GM23248 (cell line): ENCODE data around the gene CHRM1. TPM values are rescaled to one million over a fixed set of nuclear protein-coding genes. Genes with fewer than 3 reads are reported as not detected.

Experiments
- DNase-seq: peaks from one replicate; pipeline ENCODE4 v3.0.0-alpha.2; 2015
- H2AFZ ChIP-seq: fragments of 200-600 bp; sonication (generic); 2 replicates; pipeline ENCODE4 v1.6.1; 2016; ENCODE audit warnings: antibody characterized with exemption
- H3F3A ChIP-seq: fragments of 200-600 bp; sonication (generic); 2 replicates; pipeline ENCODE4 v1.6.1; 2016; ENCODE audit warnings: mild to moderate bottlenecking, antibody characterized with exemption, mixed run types; ENCODE audit not compliant: insufficient read depth
- H3K27ac ChIP-seq: fragments of 200-600 bp; sonication (generic); 2 replicates; pipeline ENCODE4 v1.5.1; 2016; ENCODE audit warnings: mild to moderate bottlenecking
- H3K27me3 ChIP-seq: fragments of 200-600 bp; sonication (generic); replicated peaks from 2 replicates; pipeline ENCODE4 v1.6.1; 2016; ENCODE audit warnings: mild to moderate bottlenecking; ENCODE audit not compliant: insufficient read depth
- H3K36me3 ChIP-seq: fragments of 200-600 bp; sonication (generic); 2 replicates; pipeline ENCODE4 v1.6.1; 2016; ENCODE audit warnings: low read depth, mild to moderate bottlenecking
- H3K4me1 ChIP-seq: fragments of 200-600 bp; sonication (generic); 2 replicates; pipeline ENCODE4 v1.6.1; 2016; ENCODE audit warnings: mild to moderate bottlenecking; ENCODE audit not compliant: insufficient read depth
- H3K4me2 ChIP-seq: fragments of 200-600 bp; sonication (generic); one replicate; pipeline ENCODE4 v1.6.1; 2016; ENCODE audit warnings: mild to moderate bottlenecking; ENCODE audit not compliant: unreplicated experiment
- H3K4me3 ChIP-seq: fragments of 200-600 bp; sonication (generic); 2 replicates; pipeline ENCODE4 v1.5.1; 2016; ENCODE audit warnings: mild to moderate bottlenecking
- H3K79me2 ChIP-seq: fragments of 200-600 bp; sonication (generic); 2 replicates; pipeline ENCODE4 v1.6.1; 2016; ENCODE audit warnings: mild to moderate bottlenecking; ENCODE audit not compliant: insufficient read depth
- H3K9ac ChIP-seq: fragments of 200-600 bp; sonication (generic); 2 replicates; pipeline ENCODE4 v1.6.1; 2016; ENCODE audit warnings: mild to moderate bottlenecking
- H3K9me2 ChIP-seq: fragments of 200-600 bp; sonication (generic); 2 replicates; pipeline ENCODE4 v1.6.1; 2016; ENCODE audit warnings: mixed run types, mild to moderate bottlenecking, moderate library complexity; ENCODE audit not compliant: insufficient read depth
- H3K9me3 ChIP-seq: fragments of 200-600 bp; sonication (generic); one replicate; pipeline ENCODE4 v1.6.1; 2017; ENCODE audit warnings: low read depth
- H4K20me1 ChIP-seq: fragments of 200-600 bp; sonication (generic); 2 replicates; pipeline ENCODE4 v1.6.0; 2016; ENCODE audit not compliant: insufficient read depth
- EZH2 ChIP-seq: fragments of 200-600 bp; sonication (generic); IDR thresholded peaks from 2 replicates; pipeline ENCODE4 v1.6.1; 2018; ENCODE audit warnings: antibody characterized with exemption, mild to moderate bottlenecking; ENCODE audit not compliant: insufficient read depth, poor library complexity, severe bottlenecking
- EZH2phosphoT487 ChIP-seq: fragments of 200-600 bp; sonication (generic); IDR thresholded peaks from 2 replicates; pipeline ENCODE4 v1.6.1; 2018; ENCODE audit warnings: antibody characterized with exemption, moderate library complexity, mild to moderate bottlenecking, low read depth; ENCODE audit not compliant: insufficient read depth
- WGBS, 2 experiments: methylation state at CpG; one replicate each; pipeline ENCODE4 v1.1.6; 2015 to 2017; ENCODE audit warnings: low lambda C conversion rate in 2 of 2, low coverage in 1 of 2; ENCODE audit errors: missing lambda C conversion rate in 2 of 2; 5-methylcytosine and 5-hydroxymethylcytosine counted together
- in situ Hi-C: fragments of 300-500 bp; cut with MboI; formaldehyde crosslinking; loops from 2 replicates; pipeline ENCODE4 v1.15.0; 2020
- polyA plus RNA-seq: library from polyadenylated mRNA; unstranded; fragments of >200 nt; fragmentation: Nextera tagmentation; extraction: Ambion mirVana; gene quantifications from 2 replicates; pipeline ENCODE4 v1.2.1, GENCODE V29; 2016
- total RNA-seq: library from RNA; depleted of rRNA; stranded (reverse); fragments of >200 nt; shearing (Covaris generic); gene quantifications from 2 replicates; pipeline ENCODE4 v1.2.3, GENCODE V29; 2014

CHRM1 gene
- total and polyA plus RNA-seq, 2 experiments from 2014 or later, result not detected

DNA sequence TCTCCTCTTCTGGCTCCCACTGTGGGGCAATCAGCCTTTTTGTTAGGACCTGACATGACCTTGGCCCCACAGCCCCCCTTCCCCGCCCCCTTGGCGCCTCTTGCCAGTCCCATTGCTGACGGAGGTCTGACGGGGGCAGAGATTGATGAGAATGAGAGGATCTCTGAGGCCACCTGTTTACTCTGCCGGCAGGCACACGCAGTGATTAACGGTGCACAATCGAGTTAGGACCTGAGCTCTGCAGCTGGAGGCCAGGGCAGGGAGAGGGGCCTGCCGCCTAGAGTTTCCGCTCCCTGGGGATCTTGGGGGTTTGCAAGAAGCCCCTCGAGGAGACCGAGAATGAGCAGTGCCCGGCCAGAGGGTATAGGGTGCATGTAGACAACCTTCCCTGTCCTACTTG lies 6.8 kb upstream of the CHRM1 start:
- DNase-seq, result no peak
- no peaks in the 10 kb centered on the region for H3K36me3 ChIP-seq
- in situ Hi-C loops, result no loop called here
- no peaks in the 10 kb centered on the region for H3K4me1 ChIP-seq
- TF ChIP-seq EZH2, result no peak
- no peak overlapping the region for H3K4me3 ChIP-seq
- no peak overlapping the region for H3K27ac ChIP-seq
- H3K9me3 ChIP-seq, result no peaks in the 10 kb centered on the region
- H4K20me1 ChIP-seq, result no peaks in the 10 kb centered on the region
- H2AFZ ChIP-seq, result no peak overlapping the region
- no peak overlapping the region for H3K9ac ChIP-seq
- peaks cover 10% of the 10 kb centered on the region; the same call in 1 of the 2 replicates for H3K27me3 ChIP-seq
- 78 to 79% methylated on average over 11 to 13 of the region's 13 CpGs for WGBS, 2 experiments
- H3F3A ChIP-seq, result no peaks in the 10 kb centered on the region
- no peaks in the 10 kb centered on the region for H3K9me2 ChIP-seq
- H3K79me2 ChIP-seq, result no peaks in the 10 kb centered on the region
- H3K4me2 ChIP-seq, result no peak overlapping the region

DNA sequence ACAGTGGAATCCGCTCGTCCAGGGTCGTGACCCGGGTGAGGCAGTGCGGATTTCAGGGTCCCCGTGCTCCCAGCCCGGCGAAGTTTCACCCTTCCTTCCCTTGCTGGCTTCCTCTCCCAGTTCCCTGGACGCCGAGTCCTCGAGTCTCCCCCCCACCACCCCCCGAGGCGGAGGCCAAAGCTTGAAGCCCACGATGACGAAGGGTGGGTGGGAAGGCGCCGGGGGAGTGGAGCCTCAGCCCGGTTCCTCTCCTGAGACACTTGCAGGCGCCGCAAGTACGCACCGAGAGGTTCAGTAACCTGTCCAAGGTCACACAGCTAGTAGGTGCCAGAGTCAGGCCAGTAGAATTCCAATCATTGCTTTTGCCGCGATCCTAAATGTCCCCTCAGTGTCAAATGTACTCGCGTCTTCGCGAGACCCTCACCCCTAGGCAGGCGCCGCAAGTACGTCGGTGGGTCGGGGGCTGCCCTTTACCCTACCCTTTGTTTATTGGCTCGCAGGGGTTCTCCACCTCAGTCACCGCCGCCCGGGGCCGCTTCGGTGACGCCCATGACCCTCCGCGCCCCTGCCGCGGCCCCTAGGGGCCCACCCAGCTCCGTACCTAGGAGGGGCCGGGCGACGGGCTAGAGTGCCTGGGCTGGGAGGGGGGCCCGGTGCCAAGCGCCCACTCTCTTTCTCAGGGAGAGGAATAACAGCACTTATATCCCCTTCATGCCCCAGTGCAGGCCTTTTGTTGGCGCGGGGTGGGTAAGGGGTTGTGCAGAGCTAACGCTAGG lies 5.7 kb upstream of the CHRM1 start:
- Histone ChIP-seq H3K4me2 (no peak overlapping the region), H3K9me3 (no peaks in the 10 kb centered on the region), H3K27ac (no peak overlapping the region), H3K9ac (no peak overlapping the region), H3F3A (no peaks in the 10 kb centered on the region), H4K20me1 (no peaks in the 10 kb centered on the region), H2AFZ (no peak overlapping the region), H3K36me3 (no peaks in the 10 kb centered on the region), H3K27me3 (peaks cover 16% of the 10 kb centered on the region), H3K79me2 (no peaks in the 10 kb centered on the region), H3K4me1 (no peaks in the 10 kb centered on the region), H3K9me2 (no peaks in the 10 kb centered on the region), H3K4me3 (no peak overlapping the region)
- in situ Hi-C loops, result no loop called here
- 69 to 76% methylated on average over 33 to 53 of the region's 53 CpGs for WGBS, 2 experiments
- DNase-seq, result no peak
- TF ChIP-seq EZH2phosphoT487 (no peak), EZH2 (no peak)

DNA sequence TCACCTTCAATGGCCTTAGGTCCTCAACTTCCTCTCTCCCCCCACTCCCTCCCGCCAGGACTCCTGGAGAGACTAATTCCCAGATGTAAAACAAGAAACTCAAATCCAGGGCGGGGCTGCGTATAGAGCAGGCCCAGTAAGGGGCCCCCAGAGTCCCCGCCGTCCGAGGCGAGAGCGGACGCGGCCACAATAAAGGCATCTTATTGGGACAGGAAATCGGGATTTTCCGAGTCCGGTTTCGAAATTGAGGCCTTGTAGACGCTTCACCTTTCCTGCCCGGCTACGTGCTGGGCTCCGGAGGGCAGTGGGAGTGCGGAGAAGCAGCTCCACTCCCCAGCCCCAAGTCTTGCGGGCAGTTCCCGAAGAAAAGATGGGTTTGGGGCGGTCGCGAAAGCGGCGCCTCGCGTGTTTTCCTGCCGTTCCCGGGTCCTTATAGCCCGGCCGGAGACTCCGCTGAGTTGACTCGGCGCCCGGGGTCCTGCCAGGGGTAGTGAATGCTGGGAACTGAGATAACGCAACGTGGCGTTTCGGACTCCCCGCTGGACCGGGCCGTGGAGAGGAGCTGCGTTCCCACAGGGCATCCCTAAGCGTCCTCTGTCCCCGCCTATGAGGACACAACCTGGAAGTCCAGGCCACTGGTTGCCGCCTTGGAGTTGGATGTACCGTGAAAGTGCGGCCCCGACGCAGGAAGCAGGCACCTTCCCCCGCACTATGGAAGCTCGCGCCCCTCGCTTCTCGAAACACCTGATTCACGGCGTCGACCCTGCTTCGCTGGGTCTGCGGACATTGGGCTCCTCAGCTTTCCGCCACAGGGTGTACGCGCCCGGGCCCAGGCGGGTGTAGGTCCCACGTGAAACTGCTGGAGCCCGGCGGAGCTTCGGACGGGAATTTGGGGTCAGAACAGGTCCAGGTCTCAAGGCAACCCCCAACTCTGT lies 4.8 kb upstream of the CHRM1 start:
- Histone ChIP-seq H3K9me2 (no peaks in the 10 kb centered on the region), H3F3A (no peaks in the 10 kb centered on the region), H4K20me1 (no peaks in the 10 kb centered on the region), H3K4me1 (no peaks in the 10 kb centered on the region), H3K27ac (no peak overlapping the region), H2AFZ (no peak overlapping the region), H3K4me3 (no peak overlapping the region), H3K79me2 (no peaks in the 10 kb centered on the region), H3K9ac (no peak overlapping the region), H3K36me3 (no peaks in the 10 kb centered on the region), H3K9me3 (no peaks in the 10 kb centered on the region), H3K27me3 (peaks cover 17% of the 10 kb centered on the region), H3K4me2 (no peak overlapping the region)
- TF ChIP-seq EZH2phosphoT487, result no peak
- no peak for TF ChIP-seq EZH2
- 76 to 78% methylated on average over 64 to 69 of the region's 71 CpGs for WGBS, 2 experiments
- no peak for DNase-seq
- in situ Hi-C loops, result no loop called here

DNA sequence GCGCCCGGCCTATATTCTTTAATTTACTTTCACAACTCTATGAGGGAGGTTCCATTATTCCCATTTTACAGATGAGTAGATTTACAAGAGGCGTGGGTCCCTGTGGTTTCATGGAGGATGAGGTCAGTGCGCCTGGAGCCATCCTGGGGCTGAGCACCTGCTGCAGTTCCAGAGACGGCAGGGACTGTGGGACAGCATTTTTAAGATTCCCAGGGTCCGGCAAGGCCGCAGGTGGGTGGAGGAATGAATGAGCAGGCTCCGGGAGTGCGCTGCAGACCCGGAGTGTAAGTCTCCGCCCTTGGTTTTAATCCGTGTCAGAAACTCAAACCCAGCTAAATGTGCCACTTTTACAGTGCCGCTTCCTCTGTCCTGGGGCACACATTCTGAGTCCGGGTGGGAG lies 4.1 kb upstream of the CHRM1 start:
- no peak overlapping the region for H3K4me2 ChIP-seq
- DNase-seq, result no peak
- H3K9me2 ChIP-seq, result no peaks in the 10 kb centered on the region
- no peak overlapping the region for H2AFZ ChIP-seq
- WGBS, 2 experiments, result 91 to 94% methylated on average over 14 of the region's 14 CpGs
- no peaks in the 10 kb centered on the region for H3F3A ChIP-seq
- no peaks in the 10 kb centered on the region for H3K36me3 ChIP-seq
- TF ChIP-seq EZH2phosphoT487, result no peak
- TF ChIP-seq EZH2, result no peak
- H3K79me2 ChIP-seq, result no peaks in the 10 kb centered on the region
- no peak overlapping the region for H3K27ac ChIP-seq
- in situ Hi-C loops, result no loop called here
- H3K4me1 ChIP-seq, result no peaks in the 10 kb centered on the region
- no peak overlapping the region for H3K4me3 ChIP-seq
- no peaks in the 10 kb centered on the region for H3K9me3 ChIP-seq
- no peak overlapping the region for H3K9ac ChIP-seq
- H3K27me3 ChIP-seq, result peaks cover 17% of the 10 kb centered on the region
- H4K20me1 ChIP-seq, result no peaks in the 10 kb centered on the region
